Liver (tissue), 9 donors: ENCODE measurements around the gene KIF23. TPM values are rescaled to one million over a fixed set of nuclear protein-coding genes. Genes with fewer than 3 reads are reported as not detected.
A peak's percentile ranks its signal among the peaks of the same experiment; 100 is the strongest.

ENCODE experiments used
- DNase-seq: peaks from one replicate; pipeline ENCODE4 v3.0.0-alpha.2; 2017; ENCODE audit warnings: low spot score
- H3K27ac ChIP-seq, 2 donors: one replicate each; pipeline ENCODE4 v1.7.0; 2013; ENCODE audit warnings: inconsistent platforms in 2 of 2, low read length in 2 of 2, control low read depth in 1 of 2, low read depth in 1 of 2, mild to moderate bottlenecking in 1 of 2
- H3K27me3 ChIP-seq, 4 donors: one replicate each; pipeline versions ENCODE4 v1.6.1 to v1.7.0; 2013; ENCODE audit warnings: low read length in 3 of 4, inconsistent platforms in 1 of 4, mild to moderate bottlenecking in 1 of 4, moderate library complexity in 1 of 4; ENCODE audit not compliant: control insufficient read depth in 4 of 4, insufficient read depth in 4 of 4
- H3K36me3 ChIP-seq, 4 donors: one replicate each; pipeline versions ENCODE4 v1.6.1 to v1.7.0; 2013; ENCODE audit warnings: low read length in 3 of 4, mild to moderate bottlenecking in 3 of 4, low read depth in 1 of 4, moderate library complexity in 1 of 4; ENCODE audit not compliant: control insufficient read depth in 4 of 4, insufficient read depth in 3 of 4
- H3K4me1 ChIP-seq, 4 donors: one replicate each; pipeline versions ENCODE4 v1.6.1 to v1.7.0; 2013; ENCODE audit warnings: low read length in 3 of 4, mild to moderate bottlenecking in 3 of 4, moderate library complexity in 1 of 4; ENCODE audit not compliant: control insufficient read depth in 4 of 4, insufficient read depth in 4 of 4
- H3K4me3 ChIP-seq, 3 donors: one replicate each; pipeline versions ENCODE4 v1.6.1 to v1.7.0; 2013; ENCODE audit warnings: low read length in 3 of 3, control low read depth in 1 of 3, low read depth in 1 of 3, mild to moderate bottlenecking in 1 of 3
- H3K9ac ChIP-seq, 2 donors: one replicate each; pipeline ENCODE4 v1.7.0; 2013; ENCODE audit warnings: low read length in 2 of 2, mild to moderate bottlenecking in 2 of 2, moderate library complexity in 2 of 2, control low read depth in 1 of 2, low read depth in 1 of 2
- H3K9me3 ChIP-seq, 4 donors: one replicate each; pipeline versions ENCODE4 v1.6.1 to v1.7.0; 2013; ENCODE audit warnings: low read length in 3 of 4; ENCODE audit not compliant: control insufficient read depth in 4 of 4
- EGR1 ChIP-seq, 2 donors: IDR thresholded peaks; 2 replicates each; pipeline ENCODE4 v1.6.1; 2016 to 2018; ENCODE audit warnings: antibody characterized with exemption in 2 of 2, low read depth in 2 of 2
- FOXA1 ChIP-seq: IDR thresholded peaks from 2 replicates; pipeline ENCODE4 v1.6.1; 2016; ENCODE audit warnings: antibody characterized with exemption
- FOXA2 ChIP-seq: IDR thresholded peaks from 2 replicates; pipeline ENCODE4 v1.6.1; 2016; ENCODE audit warnings: antibody characterized with exemption
- GABPA ChIP-seq, 2 donors: IDR thresholded peaks in 1 of 2; conservative IDR thresholded peaks in 1 of 2; 2 replicates each; pipeline ENCODE4 v1.6.1; 2016; ENCODE audit warnings: antibody characterized with exemption in 2 of 2, mild to moderate bottlenecking in 1 of 2, moderate library complexity in 1 of 2
- HNF4A ChIP-seq, 2 donors: conservative IDR thresholded peaks; 2 replicates each; pipeline ENCODE4 v1.6.1; 2016; ENCODE audit warnings: antibody characterized with exemption in 2 of 2, mild to moderate bottlenecking in 2 of 2
- HNF4G ChIP-seq: IDR thresholded peaks from 2 replicates; pipeline ENCODE4 v1.6.1; 2016; ENCODE audit warnings: antibody characterized with exemption
- JUND ChIP-seq, 2 donors: IDR thresholded peaks; 2 replicates each; pipeline ENCODE4 v1.6.1; 2016; ENCODE audit warnings: antibody characterized with exemption in 2 of 2
- NR2F2 ChIP-seq: IDR thresholded peaks from 2 replicates; pipeline ENCODE4 v1.6.1; 2016; ENCODE audit warnings: antibody characterized with exemption
- RAD21 ChIP-seq, 2 donors: IDR thresholded peaks; 2 replicates each; pipeline ENCODE4 v1.6.1; 2016; ENCODE audit warnings: antibody characterized with exemption in 2 of 2, mild to moderate bottlenecking in 2 of 2
- RXRA ChIP-seq, 2 donors: IDR thresholded peaks; 2 replicates each; pipeline ENCODE4 v1.6.1; 2017 to 2018; ENCODE audit warnings: antibody characterized with exemption in 2 of 2, mild to moderate bottlenecking in 1 of 2
- SP1 ChIP-seq: IDR thresholded peaks from 2 replicates; pipeline ENCODE4 v1.6.1; 2018; ENCODE audit warnings: antibody characterized with exemption, mild to moderate bottlenecking
- TAF1 ChIP-seq: conservative IDR thresholded peaks from 2 replicates; pipeline ENCODE4 v1.6.1; 2016; ENCODE audit warnings: antibody characterized with exemption, mild to moderate bottlenecking
- YY1 ChIP-seq: IDR thresholded peaks from 2 replicates; pipeline ENCODE4 v1.6.1; 2016; ENCODE audit warnings: antibody characterized with exemption, mild to moderate bottlenecking
- WGBS: extraction: QIAGEN DNeasy Blood & Tissue Kit; methylation state at CpG from one replicate; pipeline ENCODE4 v1.1.7; 2013; 5-methylcytosine and 5-hydroxymethylcytosine counted together
- polyA plus RNA-seq, 2 donors: library from polyadenylated mRNA; stranded (reverse) in 1 of 2; unstranded in 1 of 2; fragments of 200-250 nt in 1 of 2; fragments of >200 nt in 1 of 2; fragmentation: Nextera tagmentation in 1 of 2; extraction: Ambion mirVana in 1 of 2; gene quantifications; one replicate each; pipeline versions ENCODE4 v1.2.1 to v1.2.3, GENCODE V29; 2013 to 2015
- total RNA-seq, 2 donors: library from RNA; depleted of rRNA; stranded (reverse); fragments of >200 nt; gene quantifications; one replicate each; pipeline ENCODE4 v1.2.3, GENCODE V29; 2014
- TF ChIP-seq, protein P1 (sequence below): IDR thresholded peaks from 2 replicates; pipeline ENCODE4 v1.6.1; 2016; ENCODE audit warnings: antibody characterized with exemption
- TF ChIP-seq, protein P2 (sequence below): IDR thresholded peaks from 2 replicates; pipeline ENCODE4 v1.6.1; 2016; ENCODE audit warnings: antibody characterized with exemption
- TF ChIP-seq, protein P3 (sequence below): IDR thresholded peaks from 2 replicates; pipeline ENCODE4 v1.6.1; 2016; ENCODE audit warnings: antibody characterized with exemption
- TF ChIP-seq, protein P4 (sequence below): fragments of 150-350 bp; IDR thresholded peaks from 2 replicates; pipeline ENCODE4 v1.5.1; 2017; ENCODE audit warnings: improper control_type of control experiment, low read depth, low read length; ENCODE audit not compliant: missing input control
- TF ChIP-seq, protein P5 (sequence below): IDR thresholded peaks from 2 replicates; pipeline ENCODE4 v1.6.1; 2016; ENCODE audit warnings: antibody characterized with exemption, mild to moderate bottlenecking
- donor health status: healthy.
- donor health status: healthy.
- donor health status: healthy.
- donor health status: healthy.
- donor health status: healthy.

The KIF23 gene
- total and polyA plus RNA-seq, 4 donors: 0.25 to 32.8 (median 1.1) TPM

DNA sequence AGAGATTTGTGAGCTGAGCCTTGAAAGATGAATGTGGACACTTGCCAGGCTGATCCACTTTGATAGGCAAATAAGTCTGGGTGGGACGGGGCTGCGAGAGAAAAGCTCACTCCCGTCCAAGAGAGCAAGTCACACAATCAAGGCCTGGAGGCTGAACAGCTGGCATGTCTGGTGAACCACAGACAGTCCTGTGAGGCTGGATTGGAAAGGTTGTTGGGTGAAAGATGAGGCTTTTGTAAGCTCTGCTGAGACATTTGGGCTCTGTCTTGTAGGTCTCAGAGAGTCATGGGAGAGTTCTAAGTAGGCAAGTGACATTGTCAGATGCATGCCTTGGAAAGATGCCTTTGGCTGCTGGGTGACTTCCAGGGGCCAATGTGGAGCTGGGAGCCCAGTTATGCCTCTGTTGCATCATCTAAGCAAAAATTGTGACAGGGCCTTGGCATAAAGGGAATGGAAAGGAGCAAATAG is 76.9 kb downstream of the KIF23 start:
- Histone ChIP-seq H3K4me3 (no peak overlapping the region), H3K36me3 (no peaks in the 10 kb centered on the region), H3K9ac (no peak overlapping the region), H3K9me3 (no peaks in the 10 kb centered on the region), H3K27me3 (no peaks in the 10 kb centered on the region), H3K27ac (no peak overlapping the region), H3K4me1 (peaks cover 0 to 3% (median under 1%) of the 10 kb centered on the region in 4 donors)
- WGBS: 69% methylated on average over 3 of the region's 3 CpGs
- TF ChIP-seq JUND (IDR thresholded peaks at IDR 0.05): peak in 1 of 2 donors; percentile 45
- no peak for TF ChIP-seq FOXA2
- TF ChIP-seq RXRA (IDR thresholded peaks at IDR 0.05): peak in 1 of 2 donors; percentile 71
- TF ChIP-seq FOXA1: peak; percentile 33
- TF ChIP-seq HNF4A (conservative IDR thresholded peaks at IDR 0.05): peak in 1 of 2 donors; percentile 56
- TF ChIP-seq, protein P1, sequence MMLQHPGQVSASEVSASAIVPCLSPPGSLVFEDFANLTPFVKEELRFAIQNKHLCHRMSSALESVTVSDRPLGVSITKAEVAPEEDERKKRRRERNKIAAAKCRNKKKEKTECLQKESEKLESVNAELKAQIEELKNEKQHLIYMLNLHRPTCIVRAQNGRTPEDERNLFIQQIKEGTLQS: peak; percentile 61
- peak; percentile 20 for TF ChIP-seq YY1
- TF ChIP-seq RAD21 (IDR thresholded peaks at IDR 0.05): peak in 1 of 2 donors; percentile 39
- TF ChIP-seq GABPA (IDR thresholded peaks at IDR 0.05 in 1 of 2, conservative IDR thresholded peaks at IDR 0.05 in 1 of 2): no peak
- no peak for DNase-seq

DNA sequence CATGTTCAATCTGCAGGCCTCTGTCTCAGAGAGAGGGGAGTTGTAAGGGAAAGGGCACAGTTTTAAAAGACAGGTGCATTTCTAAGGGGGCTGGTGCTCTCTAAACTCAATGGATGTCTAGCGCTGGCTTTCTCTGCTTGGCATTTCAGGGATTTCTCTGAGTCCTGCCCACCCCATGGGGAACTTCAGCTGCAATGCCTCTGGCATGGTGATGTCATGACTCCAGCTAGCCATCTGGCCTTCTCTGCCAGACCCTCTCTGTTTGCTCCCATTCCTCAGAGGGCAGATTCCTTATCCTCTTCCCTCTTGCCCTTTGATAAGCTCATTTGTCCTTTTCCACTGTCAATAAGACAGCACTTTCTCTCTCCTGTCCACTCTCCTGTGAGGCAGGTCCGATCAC is 79.3 kb downstream of the KIF23 start:
- H3K27ac ChIP-seq: no peak overlapping the region

More for the DNA sequence above, 79.3 kb downstream of the KIF23 start:
- Histone ChIP-seq H3K4me3 (no peak overlapping the region), H3K9me3 (no peaks in the 10 kb centered on the region), H3K36me3 (no peaks in the 10 kb centered on the region), H3K9ac (no peak overlapping the region), H3K27me3 (no peaks in the 10 kb centered on the region), H3K4me1 (peaks cover 0 to 3% (median under 1%) of the 10 kb centered on the region in 4 donors)
- no peak for DNase-seq
- TF ChIP-seq, protein P2, sequence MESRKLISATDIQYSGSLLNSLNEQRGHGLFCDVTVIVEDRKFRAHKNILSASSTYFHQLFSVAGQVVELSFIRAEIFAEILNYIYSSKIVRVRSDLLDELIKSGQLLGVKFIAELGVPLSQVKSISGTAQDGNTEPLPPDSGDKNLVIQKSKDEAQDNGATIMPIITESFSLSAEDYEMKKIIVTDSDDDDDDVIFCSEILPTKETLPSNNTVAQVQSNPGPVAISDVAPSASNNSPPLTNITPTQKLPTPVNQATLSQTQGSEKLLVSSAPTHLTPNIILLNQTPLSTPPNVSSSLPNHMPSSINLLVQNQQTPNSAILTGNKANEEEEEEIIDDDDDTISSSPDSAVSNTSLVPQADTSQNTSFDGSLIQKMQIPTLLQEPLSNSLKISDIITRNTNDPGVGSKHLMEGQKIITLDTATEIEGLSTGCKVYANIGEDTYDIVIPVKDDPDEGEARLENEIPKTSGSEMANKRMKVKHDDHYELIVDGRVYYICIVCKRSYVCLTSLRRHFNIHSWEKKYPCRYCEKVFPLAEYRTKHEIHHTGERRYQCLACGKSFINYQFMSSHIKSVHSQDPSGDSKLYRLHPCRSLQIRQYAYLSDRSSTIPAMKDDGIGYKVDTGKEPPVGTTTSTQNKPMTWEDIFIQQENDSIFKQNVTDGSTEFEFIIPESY: no peak
- no peak for TF ChIP-seq GABPA (IDR thresholded peaks at IDR 0.05 in 1 of 2, conservative IDR thresholded peaks at IDR 0.05 in 1 of 2)
- TF ChIP-seq, protein P3, sequence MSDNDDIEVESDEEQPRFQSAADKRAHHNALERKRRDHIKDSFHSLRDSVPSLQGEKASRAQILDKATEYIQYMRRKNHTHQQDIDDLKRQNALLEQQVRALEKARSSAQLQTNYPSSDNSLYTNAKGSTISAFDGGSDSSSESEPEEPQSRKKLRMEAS: no peak
- TF ChIP-seq RAD21 (IDR thresholded peaks at IDR 0.05): no peak
- TF ChIP-seq SP1: no peak
- TF ChIP-seq JUND (IDR thresholded peaks at IDR 0.05): no peak
- no peak for TF ChIP-seq TAF1
- no peak for TF ChIP-seq RXRA (IDR thresholded peaks at IDR 0.05)
- no peak for TF ChIP-seq FOXA2
- no peak for TF ChIP-seq NR2F2
- TF ChIP-seq, protein P1: no peak
- no peak for TF ChIP-seq HNF4A (conservative IDR thresholded peaks at IDR 0.05)
- no peak for TF ChIP-seq YY1
- TF ChIP-seq, protein P4, sequence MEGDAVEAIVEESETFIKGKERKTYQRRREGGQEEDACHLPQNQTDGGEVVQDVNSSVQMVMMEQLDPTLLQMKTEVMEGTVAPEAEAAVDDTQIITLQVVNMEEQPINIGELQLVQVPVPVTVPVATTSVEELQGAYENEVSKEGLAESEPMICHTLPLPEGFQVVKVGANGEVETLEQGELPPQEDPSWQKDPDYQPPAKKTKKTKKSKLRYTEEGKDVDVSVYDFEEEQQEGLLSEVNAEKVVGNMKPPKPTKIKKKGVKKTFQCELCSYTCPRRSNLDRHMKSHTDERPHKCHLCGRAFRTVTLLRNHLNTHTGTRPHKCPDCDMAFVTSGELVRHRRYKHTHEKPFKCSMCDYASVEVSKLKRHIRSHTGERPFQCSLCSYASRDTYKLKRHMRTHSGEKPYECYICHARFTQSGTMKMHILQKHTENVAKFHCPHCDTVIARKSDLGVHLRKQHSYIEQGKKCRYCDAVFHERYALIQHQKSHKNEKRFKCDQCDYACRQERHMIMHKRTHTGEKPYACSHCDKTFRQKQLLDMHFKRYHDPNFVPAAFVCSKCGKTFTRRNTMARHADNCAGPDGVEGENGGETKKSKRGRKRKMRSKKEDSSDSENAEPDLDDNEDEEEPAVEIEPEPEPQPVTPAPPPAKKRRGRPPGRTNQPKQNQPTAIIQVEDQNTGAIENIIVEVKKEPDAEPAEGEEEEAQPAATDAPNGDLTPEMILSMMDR: no peak
- TF ChIP-seq HNF4G: no peak
- no peak for TF ChIP-seq FOXA1
- TF ChIP-seq EGR1 (IDR thresholded peaks at IDR 0.05; ENCODE audit: low read depth in 2 of 2): no peak
- TF ChIP-seq, protein P5, sequence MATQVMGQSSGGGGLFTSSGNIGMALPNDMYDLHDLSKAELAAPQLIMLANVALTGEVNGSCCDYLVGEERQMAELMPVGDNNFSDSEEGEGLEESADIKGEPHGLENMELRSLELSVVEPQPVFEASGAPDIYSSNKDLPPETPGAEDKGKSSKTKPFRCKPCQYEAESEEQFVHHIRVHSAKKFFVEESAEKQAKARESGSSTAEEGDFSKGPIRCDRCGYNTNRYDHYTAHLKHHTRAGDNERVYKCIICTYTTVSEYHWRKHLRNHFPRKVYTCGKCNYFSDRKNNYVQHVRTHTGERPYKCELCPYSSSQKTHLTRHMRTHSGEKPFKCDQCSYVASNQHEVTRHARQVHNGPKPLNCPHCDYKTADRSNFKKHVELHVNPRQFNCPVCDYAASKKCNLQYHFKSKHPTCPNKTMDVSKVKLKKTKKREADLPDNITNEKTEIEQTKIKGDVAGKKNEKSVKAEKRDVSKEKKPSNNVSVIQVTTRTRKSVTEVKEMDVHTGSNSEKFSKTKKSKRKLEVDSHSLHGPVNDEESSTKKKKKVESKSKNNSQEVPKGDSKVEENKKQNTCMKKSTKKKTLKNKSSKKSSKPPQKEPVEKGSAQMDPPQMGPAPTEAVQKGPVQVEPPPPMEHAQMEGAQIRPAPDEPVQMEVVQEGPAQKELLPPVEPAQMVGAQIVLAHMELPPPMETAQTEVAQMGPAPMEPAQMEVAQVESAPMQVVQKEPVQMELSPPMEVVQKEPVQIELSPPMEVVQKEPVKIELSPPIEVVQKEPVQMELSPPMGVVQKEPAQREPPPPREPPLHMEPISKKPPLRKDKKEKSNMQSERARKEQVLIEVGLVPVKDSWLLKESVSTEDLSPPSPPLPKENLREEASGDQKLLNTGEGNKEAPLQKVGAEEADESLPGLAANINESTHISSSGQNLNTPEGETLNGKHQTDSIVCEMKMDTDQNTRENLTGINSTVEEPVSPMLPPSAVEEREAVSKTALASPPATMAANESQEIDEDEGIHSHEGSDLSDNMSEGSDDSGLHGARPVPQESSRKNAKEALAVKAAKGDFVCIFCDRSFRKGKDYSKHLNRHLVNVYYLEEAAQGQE: no peak
- WGBS: 100% methylated on average over 2 of the region's 2 CpGs
